HG03575 (cell line): ENCODE measurements around the gene TIAM1.

Experiments used
- ATAC-seq: cut with Tn5 transposase; IDR thresholded peaks from one replicate; pipeline ENCODE4 v1.9.1; 2021; ENCODE audit not compliant: unreplicated experiment, insufficient number of reproducible peaks, low FRiP score; ENCODE audit errors: extremely low read depth

Gene TIAM1

GRCh38 chr21:31135531-31136184, 208.4 kb downstream of the TIAM1 start:
- no peak for ATAC-seq

- no peak for ATAC-seq
These were observed 210.7 kb downstream of the TIAM1 start for GRCh38 chr21:31133243-31133830.

DNA sequence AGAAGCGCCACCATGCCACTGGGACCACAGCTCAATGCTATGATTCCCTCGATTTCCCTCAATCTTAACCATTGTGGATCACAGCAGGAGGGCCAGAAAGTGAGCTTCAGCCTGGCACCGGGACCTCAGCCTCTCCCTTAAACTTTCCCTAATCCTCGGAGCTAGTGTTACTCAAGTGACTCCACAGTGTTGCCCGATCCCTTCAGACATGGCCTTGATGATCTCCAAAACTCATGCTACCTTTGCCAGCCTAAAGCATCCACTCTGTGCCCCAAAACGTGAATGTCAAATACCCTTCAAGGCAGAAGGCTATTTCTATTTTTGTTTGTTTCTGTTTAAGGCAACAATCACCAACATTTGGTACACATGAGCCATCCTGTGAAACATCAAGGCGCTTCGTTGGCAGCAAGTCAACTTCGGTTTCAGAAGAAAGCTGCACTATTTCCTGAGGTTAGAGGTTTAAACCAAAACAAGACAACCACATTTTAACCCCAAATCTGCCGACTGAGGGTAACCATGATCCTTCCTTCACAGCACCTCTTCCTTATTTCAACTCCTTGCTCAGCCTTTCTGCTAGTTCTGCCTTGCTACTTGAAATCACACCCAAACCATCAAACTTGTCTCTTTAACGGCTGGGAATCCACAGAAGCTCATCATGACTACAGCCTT, 211.4 kb downstream of the TIAM1 start:
- peak; percentile 42 for ATAC-seq

DNA sequence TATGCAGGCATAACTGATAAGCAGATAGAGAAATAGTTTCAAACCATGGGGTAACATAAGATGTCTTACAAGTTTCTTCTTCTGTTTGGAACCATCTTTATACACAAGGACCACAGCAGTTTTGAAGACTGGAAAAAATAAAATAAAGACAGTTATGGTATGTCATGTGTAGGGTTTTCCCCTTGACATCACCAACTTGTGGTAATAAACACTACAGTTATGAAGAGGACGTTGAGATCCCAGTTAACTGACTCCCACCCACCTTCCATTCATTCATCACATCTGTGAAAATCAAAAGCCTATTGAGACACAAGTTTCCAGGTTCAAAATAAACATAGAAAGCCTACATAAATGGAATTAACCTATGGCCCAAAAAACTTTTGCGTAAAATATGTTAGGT, 213.2 kb downstream of the TIAM1 start:
- ATAC-seq: no peak

DNA sequence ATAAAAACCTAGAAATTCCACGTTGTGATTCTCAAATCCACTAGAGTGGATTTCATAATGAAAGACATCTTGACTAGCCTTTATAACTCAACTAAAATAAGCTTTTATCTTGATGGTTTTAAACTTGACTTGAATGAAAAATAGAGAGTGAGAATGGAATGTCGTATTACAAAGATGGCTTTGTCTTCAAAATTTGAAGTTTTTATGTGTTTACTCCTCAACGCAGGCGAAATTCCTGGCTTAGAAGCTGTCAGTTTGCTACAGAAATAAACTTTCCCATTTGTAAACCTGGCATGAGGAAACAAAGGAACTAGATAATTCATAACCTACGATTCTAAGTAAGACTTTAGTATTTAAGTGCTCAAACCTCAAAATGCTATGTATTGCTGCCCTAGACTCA, 215.8 kb downstream of the TIAM1 start:
- no peak for ATAC-seq

- no peak for ATAC-seq
These were observed 220.1 kb downstream of the TIAM1 start for GRCh38 chr21:31124010-31124409.

- ATAC-seq: no peak
These were observed 224.9 kb downstream of the TIAM1 start for GRCh38 chr21:31119199-31119598.

GRCh38 chr21:31117128-31117916, 226.7 kb downstream of the TIAM1 start:
- no peak for ATAC-seq

DNA sequence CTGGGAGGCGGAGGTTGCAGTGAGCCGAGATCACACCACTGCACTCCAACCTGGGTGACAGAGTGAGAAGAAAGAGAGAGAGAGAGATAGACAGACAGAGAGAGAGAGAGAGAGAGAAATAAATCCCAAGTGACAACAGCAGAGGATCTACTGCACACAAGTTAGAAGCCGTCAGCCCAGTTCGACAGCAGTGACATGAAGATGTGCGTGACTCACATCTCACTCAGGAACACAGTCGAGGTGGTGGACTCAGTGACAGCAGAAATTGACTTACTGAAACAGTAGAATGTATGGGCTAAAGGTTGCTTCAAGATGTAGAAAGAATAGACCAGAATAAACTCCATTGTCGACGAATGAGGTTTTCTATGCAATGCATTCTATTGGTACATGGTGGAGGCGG, 228.8 kb downstream of the TIAM1 start:
- no peak for ATAC-seq

GRCh38 chr21:31111093-31111492, 233.0 kb downstream of the TIAM1 start:
- ATAC-seq: no peak

- no peak for ATAC-seq
These were observed 233.6 kb downstream of the TIAM1 start for GRCh38 chr21:31110430-31110829.

GRCh38 chr21:31107871-31108270, 236.2 kb downstream of the TIAM1 start:
- ATAC-seq: no peak

GRCh38 chr21:31107176-31107785, 236.8 kb downstream of the TIAM1 start:
- no peak for ATAC-seq

DNA sequence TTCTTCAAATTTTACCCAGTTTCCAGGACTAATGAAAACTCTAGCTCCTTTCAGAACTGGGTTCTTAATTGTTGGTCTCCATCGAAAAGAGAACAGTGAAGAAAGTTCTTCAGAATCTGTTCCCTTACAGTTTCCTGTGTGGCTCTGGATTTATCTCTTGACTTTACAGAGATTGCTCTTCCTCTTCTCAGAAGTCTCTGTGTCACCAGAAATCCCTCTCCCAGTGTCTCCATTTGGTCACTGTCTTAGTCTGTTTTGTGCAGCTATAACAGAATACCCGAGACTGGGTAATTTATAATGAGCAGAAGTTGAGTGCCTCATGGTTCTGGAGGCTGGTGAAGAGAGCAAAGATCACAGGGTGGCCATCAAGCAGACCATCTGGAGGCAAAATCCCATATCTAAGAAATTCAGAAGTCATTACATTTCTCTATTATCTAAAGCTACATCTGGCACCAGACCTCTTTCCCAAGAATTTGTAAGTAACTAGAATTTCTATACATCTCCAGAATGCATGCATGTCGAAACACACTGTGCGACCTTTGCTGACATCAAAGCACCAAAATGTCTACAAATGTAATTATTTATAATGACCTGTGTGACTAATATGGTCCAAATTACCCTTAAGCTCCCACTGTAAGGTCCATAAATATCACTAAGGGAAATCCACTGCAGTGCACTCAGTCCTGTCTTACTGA, 240.3 kb downstream of the TIAM1 start:
- no peak for ATAC-seq

- no peak for ATAC-seq
These were observed 240.9 kb downstream of the TIAM1 start for GRCh38 chr21:31103163-31103562.

DNA sequence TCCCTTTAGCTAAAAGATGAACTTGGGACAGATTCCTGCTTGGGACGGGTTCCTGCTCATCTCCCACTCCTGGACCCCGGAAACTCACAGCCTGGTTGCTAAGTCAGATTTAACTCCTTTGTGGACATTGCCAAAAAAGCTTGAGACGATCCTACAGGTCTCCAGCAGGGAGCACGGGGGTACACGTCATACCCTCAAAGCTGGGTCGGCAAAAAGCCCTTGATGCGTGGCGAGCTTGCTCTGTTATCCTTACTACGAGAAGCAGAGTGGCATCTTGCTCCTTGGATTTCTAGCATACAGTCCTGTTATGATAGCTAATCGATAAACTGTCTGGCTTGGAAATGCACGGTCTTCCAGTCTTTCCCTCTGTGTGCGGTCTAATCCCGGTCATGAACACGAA, 244.9 kb downstream of the TIAM1 start:
- no peak for ATAC-seq

GRCh38 chr21:31098576-31099005, 245.5 kb downstream of the TIAM1 start:
- no peak for ATAC-seq

- no peak for ATAC-seq
These were observed 251.0 kb downstream of the TIAM1 start for GRCh38 chr21:31092832-31093625.
